Keratinocyte (primary cell): ENCODE measurements around the gene HGF.

ENCODE experiments used
- EZH2 ChIP-seq: IDR thresholded peaks from one replicate; pipeline ENCODE4 v1.6.1; 2012; ENCODE audit warnings: inconsistent platforms, mild to moderate bottlenecking, low read length, moderate library complexity
- TF ChIP-seq, protein P1 (sequence below), 3 experiments: IDR thresholded peaks in 1 of 3; conservative IDR thresholded peaks in 1 of 3; optimal IDR thresholded peaks in 1 of 3; 2 replicates in 2 of 3; 3 replicates in 1 of 3; pipeline versions ENCODE3 to v1.5.1; 2011; ENCODE audit warnings: low read length in 3 of 3, mild to moderate bottlenecking in 3 of 3, moderate library complexity in 2 of 3, control low read depth in 1 of 3, inconsistent platforms in 1 of 3; ENCODE audit not compliant: insufficient read depth in 2 of 3; ENCODE audit errors: extremely low read depth in 1 of 3

DNA sequence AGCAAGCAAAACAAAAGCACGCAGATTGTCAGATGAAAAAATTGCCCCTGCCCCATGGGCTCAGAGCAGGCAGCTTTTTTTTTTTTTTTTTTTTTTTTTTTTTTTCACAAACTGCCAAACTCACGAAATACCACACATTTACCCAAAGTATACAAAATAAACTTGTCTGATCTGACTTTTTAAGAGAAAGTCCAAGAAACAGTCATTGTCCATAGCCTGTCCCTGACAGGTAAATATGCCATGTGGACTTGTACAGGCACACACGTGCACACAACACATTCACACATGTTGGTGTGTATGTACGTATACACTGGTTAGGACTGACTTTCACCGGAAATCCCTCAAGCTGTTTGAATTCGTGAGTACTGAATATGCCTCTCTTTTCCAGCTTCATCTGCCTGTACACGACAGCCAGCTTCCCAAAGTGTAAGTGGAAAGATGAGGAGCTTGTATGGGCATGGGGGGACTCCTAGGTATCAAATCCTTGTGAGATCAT lies 929 bp upstream of the HGF start:
- TF ChIP-seq, protein P1, sequence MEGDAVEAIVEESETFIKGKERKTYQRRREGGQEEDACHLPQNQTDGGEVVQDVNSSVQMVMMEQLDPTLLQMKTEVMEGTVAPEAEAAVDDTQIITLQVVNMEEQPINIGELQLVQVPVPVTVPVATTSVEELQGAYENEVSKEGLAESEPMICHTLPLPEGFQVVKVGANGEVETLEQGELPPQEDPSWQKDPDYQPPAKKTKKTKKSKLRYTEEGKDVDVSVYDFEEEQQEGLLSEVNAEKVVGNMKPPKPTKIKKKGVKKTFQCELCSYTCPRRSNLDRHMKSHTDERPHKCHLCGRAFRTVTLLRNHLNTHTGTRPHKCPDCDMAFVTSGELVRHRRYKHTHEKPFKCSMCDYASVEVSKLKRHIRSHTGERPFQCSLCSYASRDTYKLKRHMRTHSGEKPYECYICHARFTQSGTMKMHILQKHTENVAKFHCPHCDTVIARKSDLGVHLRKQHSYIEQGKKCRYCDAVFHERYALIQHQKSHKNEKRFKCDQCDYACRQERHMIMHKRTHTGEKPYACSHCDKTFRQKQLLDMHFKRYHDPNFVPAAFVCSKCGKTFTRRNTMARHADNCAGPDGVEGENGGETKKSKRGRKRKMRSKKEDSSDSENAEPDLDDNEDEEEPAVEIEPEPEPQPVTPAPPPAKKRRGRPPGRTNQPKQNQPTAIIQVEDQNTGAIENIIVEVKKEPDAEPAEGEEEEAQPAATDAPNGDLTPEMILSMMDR (optimal IDR thresholded peaks at IDR 0.05 in 1 of 3, IDR thresholded peaks at IDR 0.05 in 1 of 3, conservative IDR thresholded peaks at IDR 0.05 in 1 of 3; ENCODE audit: extremely low read depth in 1 of 3, insufficient read depth in 2 of 3, low read length in 3 of 3) = no peak
- TF ChIP-seq EZH2 = no peak
